Mononuclear cell (primary cell): ENCODE measurements around the gene DAPK1. TPM values are rescaled to one million over a fixed set of nuclear protein-coding genes. Genes with fewer than 3 reads are reported as not detected.

ENCODE experiments used
- H3K27me3 ChIP-seq: 2 replicates; pipeline ENCODE4 v1.6.0; 2011; ENCODE audit warnings: low read length, control low read depth; ENCODE audit not compliant: insufficient read depth
- H3K4me1 ChIP-seq: 2 replicates; pipeline ENCODE4 v1.5.1; 2011; ENCODE audit warnings: mild to moderate bottlenecking, low read length, control low read depth; ENCODE audit not compliant: insufficient read depth
- H3K4me3 ChIP-seq: 2 replicates; pipeline ENCODE4 v1.5.1; 2011; ENCODE audit warnings: mild to moderate bottlenecking, low read length, moderate library complexity
- H3K9me3 ChIP-seq: 2 replicates; pipeline ENCODE4 v1.5.1; 2011; ENCODE audit warnings: low read depth, mild to moderate bottlenecking, control low read depth, low read length
- total RNA-seq: library from RNA; depleted of rRNA; stranded (reverse); fragments of >200 nt; gene quantifications from one replicate; pipeline ENCODE4 v1.2.3, GENCODE V29; 2012

DAPK1 gene
- total RNA-seq, 1 donor = 21.8 TPM

GRCh38 chr9:87556039-87556438 is 58.4 kb downstream of the DAPK1 start:
- no peaks in the 10 kb centered on the region for H3K27me3 ChIP-seq
- no peak overlapping the region for H3K4me3 ChIP-seq
- no peaks in the 10 kb centered on the region for H3K9me3 ChIP-seq
- peaks cover 44% of the 10 kb centered on the region for H3K4me1 ChIP-seq

- Histone ChIP-seq H3K4me3 (no peak overlapping the region), H3K4me1 (peaks cover 44% of the 10 kb centered on the region), H3K27me3 (no peaks in the 10 kb centered on the region), H3K9me3 (no peaks in the 10 kb centered on the region)
These were observed 59.2 kb downstream of the DAPK1 start for GRCh38 chr9:87556821-87557220.

- no peak overlapping the region for H3K4me3 ChIP-seq
- no peaks in the 10 kb centered on the region for H3K27me3 ChIP-seq
- H3K4me1 ChIP-seq = peaks cover 44% of the 10 kb centered on the region
- no peaks in the 10 kb centered on the region for H3K9me3 ChIP-seq
These were observed 60.3 kb downstream of the DAPK1 start for GRCh38 chr9:87557996-87558395.

GRCh38 chr9:87558606-87559190 is 61.0 kb downstream of the DAPK1 start:
- Histone ChIP-seq H3K4me3 (no peak overlapping the region), H3K9me3 (no peaks in the 10 kb centered on the region), H3K4me1 (peaks cover 42% of the 10 kb centered on the region), H3K27me3 (no peaks in the 10 kb centered on the region)

- Histone ChIP-seq H3K4me3 (no peak overlapping the region), H3K27me3 (no peaks in the 10 kb centered on the region), H3K4me1 (peaks cover 8% of the 10 kb centered on the region), H3K9me3 (no peaks in the 10 kb centered on the region)
These were observed 64.4 kb downstream of the DAPK1 start for GRCh38 chr9:87562062-87562461.

GRCh38 chr9:87562530-87563170 is 65.0 kb downstream of the DAPK1 start:
- H3K4me3 ChIP-seq = no peak overlapping the region
- no peaks in the 10 kb centered on the region for H3K9me3 ChIP-seq
- H3K4me1 ChIP-seq = peaks cover 2% of the 10 kb centered on the region
- H3K27me3 ChIP-seq = no peaks in the 10 kb centered on the region

- no peaks in the 10 kb centered on the region for H3K27me3 ChIP-seq
- no peaks in the 10 kb centered on the region for H3K4me1 ChIP-seq
- no peaks in the 10 kb centered on the region for H3K9me3 ChIP-seq
- no peak overlapping the region for H3K4me3 ChIP-seq
These were observed 66.4 kb downstream of the DAPK1 start for GRCh38 chr9:87564111-87564510.

- no peaks in the 10 kb centered on the region for H3K4me1 ChIP-seq
- no peaks in the 10 kb centered on the region for H3K27me3 ChIP-seq
- H3K9me3 ChIP-seq = no peaks in the 10 kb centered on the region
- H3K4me3 ChIP-seq = no peak overlapping the region
These were observed 67.1 kb downstream of the DAPK1 start for GRCh38 chr9:87564791-87565241.

GRCh38 chr9:87567001-87567400 is 69.3 kb downstream of the DAPK1 start:
- H3K27me3 ChIP-seq = no peaks in the 10 kb centered on the region
- no peak overlapping the region for H3K4me3 ChIP-seq

GRCh38 chr9:87567571-87567970 is 69.9 kb downstream of the DAPK1 start:
- H3K4me3 ChIP-seq = no peak overlapping the region
- no peaks in the 10 kb centered on the region for H3K27me3 ChIP-seq
- no peaks in the 10 kb centered on the region for H3K9me3 ChIP-seq
- no peaks in the 10 kb centered on the region for H3K4me1 ChIP-seq

More at GRCh38 chr9:87567001-87567400, 69.3 kb downstream of the DAPK1 start:
- Histone ChIP-seq H3K9me3 (no peaks in the 10 kb centered on the region), H3K4me1 (no peaks in the 10 kb centered on the region)

GRCh38 chr9:87567983-87568382 is 70.3 kb downstream of the DAPK1 start:
- Histone ChIP-seq H3K27me3 (no peaks in the 10 kb centered on the region), H3K9me3 (no peaks in the 10 kb centered on the region), H3K4me3 (no peak overlapping the region), H3K4me1 (no peaks in the 10 kb centered on the region)

- no peak overlapping the region for H3K4me3 ChIP-seq
- H3K27me3 ChIP-seq = no peaks in the 10 kb centered on the region
- H3K4me1 ChIP-seq = no peaks in the 10 kb centered on the region
- H3K9me3 ChIP-seq = no peaks in the 10 kb centered on the region
These were observed 70.7 kb downstream of the DAPK1 start for GRCh38 chr9:87568401-87568800.

- H3K9me3 ChIP-seq = no peaks in the 10 kb centered on the region
- no peak overlapping the region for H3K4me3 ChIP-seq
- H3K27me3 ChIP-seq = no peaks in the 10 kb centered on the region
- H3K4me1 ChIP-seq = no peaks in the 10 kb centered on the region
These were observed 71.4 kb downstream of the DAPK1 start for GRCh38 chr9:87569008-87569509.

GRCh38 chr9:87569518-87569917 is 71.9 kb downstream of the DAPK1 start:
- Histone ChIP-seq H3K9me3 (no peaks in the 10 kb centered on the region), H3K27me3 (no peaks in the 10 kb centered on the region), H3K4me1 (no peaks in the 10 kb centered on the region), H3K4me3 (no peak overlapping the region)

GRCh38 chr9:87570000-87570908 is 72.6 kb downstream of the DAPK1 start:
- Histone ChIP-seq H3K4me1 (no peaks in the 10 kb centered on the region), H3K27me3 (no peaks in the 10 kb centered on the region), H3K9me3 (no peaks in the 10 kb centered on the region), H3K4me3 (no peak overlapping the region)
